ENCODE results near the gene NMNAT3. TPM values are rescaled to one million over a fixed set of nuclear protein-coding genes. Genes with fewer than 3 reads are reported as not detected.

The NMNAT3 gene
- total RNA-seq, 3 donors from 2014 or later: 6.6 to 17.3 (median 9.2) TPM

DNA sequence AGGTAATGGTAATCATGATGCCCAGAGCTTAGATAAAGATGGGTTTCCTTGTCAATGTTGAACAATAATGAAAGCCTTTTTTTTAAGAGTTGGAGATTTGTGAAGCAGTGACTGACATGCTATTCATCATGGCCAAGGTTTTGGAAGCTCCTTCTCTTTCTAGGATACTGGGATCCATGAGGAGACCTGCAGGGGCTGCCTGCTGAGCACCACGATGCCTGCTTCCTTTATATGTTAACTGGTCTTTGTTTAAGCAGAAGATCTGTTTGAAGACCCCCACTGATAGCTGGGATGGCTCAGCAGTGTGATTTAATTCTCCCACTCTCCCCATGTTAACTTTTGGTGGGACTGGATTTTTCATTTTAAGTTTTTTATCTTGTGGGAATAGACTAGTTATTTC, 154.1 kb downstream of the NMNAT3 start:
- Histone ChIP-seq H3K36me3 (no peaks in the 10 kb centered on the region), H3K4me1 (no peaks in the 10 kb centered on the region), H3K27me3 (no peaks in the 10 kb centered on the region), H3K9me3 (no peaks in the 10 kb centered on the region), H3K4me3 (no peak overlapping the region), H3K27ac (no peak overlapping the region)
- intact Hi-C loops (cut with DNase I; ENCODE audit: low total_unique reads): loop anchor here (5.0 kb wide), 1 partner anchor 1239 kb away; no protein-coding TSS in a partner anchor
- DNase-seq (ENCODE audit: low spot score in 2 of 2): no peak
- TF ChIP-seq CTCF (IDR thresholded peaks at IDR 0.05) (no peak), POLR2AphosphoS5 (IDR thresholded peaks at IDR 0.05) (no peak), POLR2A (IDR thresholded peaks at IDR 0.05) (no peak)

GRCh38 chr3:139523166-139523565, 154.6 kb downstream of the NMNAT3 start:
- H3K9me3 ChIP-seq: no peaks in the 10 kb centered on the region
- H3K36me3 ChIP-seq: no peaks in the 10 kb centered on the region
- H3K4me3 ChIP-seq: no peak overlapping the region
- DNase-seq (ENCODE audit: low spot score in 2 of 2): no peak
- no peaks in the 10 kb centered on the region for H3K4me1 ChIP-seq
- intact Hi-C loops (cut with DNase I; ENCODE audit: low total_unique reads): loop anchor here (5.0 kb wide), 1 partner anchor 1239 kb away; no protein-coding TSS in a partner anchor
- no peak for TF ChIP-seq CTCF (IDR thresholded peaks at IDR 0.05)
- TF ChIP-seq POLR2AphosphoS5 (IDR thresholded peaks at IDR 0.05): no peak
- TF ChIP-seq POLR2A (IDR thresholded peaks at IDR 0.05): no peak
- H3K27me3 ChIP-seq: no peaks in the 10 kb centered on the region
- no peak overlapping the region for H3K27ac ChIP-seq

- no peaks in the 10 kb centered on the region for H3K27me3 ChIP-seq
- no peak for DNase-seq (ENCODE audit: low spot score in 2 of 2)
- no peak overlapping the region for H3K4me3 ChIP-seq
- H3K4me1 ChIP-seq: no peaks in the 10 kb centered on the region
- H3K27ac ChIP-seq: no peak overlapping the region
- TF ChIP-seq POLR2AphosphoS5 (IDR thresholded peaks at IDR 0.05) (no peak), POLR2A (IDR thresholded peaks at IDR 0.05) (no peak), CTCF (IDR thresholded peaks at IDR 0.05) (no peak)
- H3K36me3 ChIP-seq: no peaks in the 10 kb centered on the region
- no peaks in the 10 kb centered on the region for H3K9me3 ChIP-seq
- intact Hi-C loops (cut with DNase I; ENCODE audit: low total_unique reads): loop anchor here (5.0 kb wide), 1 partner anchor 1240 kb away; no protein-coding TSS in a partner anchor
Observed at GRCh38 chr3:139522421-139522820, 155.4 kb downstream of the NMNAT3 start.

GRCh38 chr3:139521816-139522215, 156.0 kb downstream of the NMNAT3 start:
- H3K4me3 ChIP-seq: no peak overlapping the region
- H3K27ac ChIP-seq: no peak overlapping the region
- no peaks in the 10 kb centered on the region for H3K27me3 ChIP-seq
- intact Hi-C loops (cut with DNase I; ENCODE audit: low total_unique reads): loop anchor here (5.0 kb wide), 1 partner anchor 1240 kb away; no protein-coding TSS in a partner anchor
- no peaks in the 10 kb centered on the region for H3K9me3 ChIP-seq
- no peaks in the 10 kb centered on the region for H3K36me3 ChIP-seq
- TF ChIP-seq CTCF (IDR thresholded peaks at IDR 0.05): no peak
- no peak for TF ChIP-seq POLR2A (IDR thresholded peaks at IDR 0.05)
- no peak for TF ChIP-seq POLR2AphosphoS5 (IDR thresholded peaks at IDR 0.05)
- no peak for DNase-seq (ENCODE audit: low spot score in 2 of 2)
- no peaks in the 10 kb centered on the region for H3K4me1 ChIP-seq

- Histone ChIP-seq H3K4me1 (no peaks in the 10 kb centered on the region), H3K4me3 (no peak overlapping the region), H3K27ac (no peak overlapping the region), H3K27me3 (no peaks in the 10 kb centered on the region), H3K9me3 (no peaks in the 10 kb centered on the region), H3K36me3 (no peaks in the 10 kb centered on the region)
- no peak for TF ChIP-seq CTCF (IDR thresholded peaks at IDR 0.05)
- TF ChIP-seq POLR2A (IDR thresholded peaks at IDR 0.05): no peak
- no peak for TF ChIP-seq POLR2AphosphoS5 (IDR thresholded peaks at IDR 0.05)
- intact Hi-C loops (cut with DNase I; ENCODE audit: low total_unique reads): loop anchor here (5.0 kb wide), 1 partner anchor 1241 kb away; no protein-coding TSS in a partner anchor
- no peak for DNase-seq (ENCODE audit: low spot score in 2 of 2)
Observed at GRCh38 chr3:139521144-139521543, 156.6 kb downstream of the NMNAT3 start.

Data from breast epithelium (tissue), 4 donors.